H1 (cell line): Measurements from ENCODE around the gene MAGIX. TPM values are rescaled to one million over a fixed set of nuclear protein-coding genes. Genes with fewer than 3 reads are reported as not detected.

ENCODE experiments used
- CTCF ChIA-PET: fragments of 300-600 bp; sonication (Branson Sonifier 250); formaldehyde crosslinking; loops from one replicate; lab custom pipeline; 2021; ENCODE audit not compliant: partially characterized antibody; lab: Charles Lee
- POLR2A ChIA-PET: fragments of 300-600 bp; sonication (Branson Sonifier 250); formaldehyde crosslinking; loops from one replicate; lab custom pipeline; 2021; ENCODE audit warnings: inconsistent platforms; ENCODE audit not compliant: partially characterized antibody; lab: Charles Lee
- DNase-seq, 2 experiments: peaks; one replicate each; pipeline versions ENCODE4 v3.0.0 to v3.0.0-alpha.2; 2010 to 2022; ENCODE audit warnings: low spot score in 2 of 2, low read depth in 1 of 2, mixed read lengths in 1 of 2
- FAIRE-seq: peaks from 2 replicates; lab custom pipeline; 2011; peaks lifted over from hg19 to GRCh38; lab: Jason Lieb, UNC
- H2AFZ ChIP-seq: 2 replicates; pipeline ENCODE4 v1.8.1; 2012; ENCODE audit warnings: low read length, inconsistent platforms
- H2AK5ac ChIP-seq: 2 replicates; pipeline ENCODE4 v1.6.1; 2013; ENCODE audit warnings: low read depth, low read length
- H2BK120ac ChIP-seq: replicated peaks from 2 replicates; pipeline ENCODE3; 2013; ENCODE audit warnings: low read depth, low read length, inconsistent platforms
- H2BK12ac ChIP-seq: 2 replicates; pipeline ENCODE4 v1.6.1; 2013; ENCODE audit warnings: low read depth, low read length
- H2BK15ac ChIP-seq: 2 replicates; pipeline ENCODE4 v1.6.1; 2013; ENCODE audit warnings: low read length
- H2BK20ac ChIP-seq: 2 replicates; pipeline ENCODE4 v1.6.1; 2013; ENCODE audit warnings: low read length
- H2BK5ac ChIP-seq: 2 replicates; pipeline ENCODE4 v1.6.1; 2013; ENCODE audit warnings: low read depth, low read length
- H3K14ac ChIP-seq: 2 replicates; pipeline ENCODE4 v1.6.1; 2013; ENCODE audit warnings: inconsistent platforms; ENCODE audit not compliant: insufficient read length
- H3K18ac ChIP-seq: 2 replicates; pipeline ENCODE4 v1.6.1; 2013; ENCODE audit warnings: low read length; ENCODE audit errors: extremely low read depth
- H3K23ac ChIP-seq: 2 replicates; pipeline ENCODE4 v1.6.1; 2013; ENCODE audit warnings: inconsistent platforms; ENCODE audit not compliant: insufficient read length
- H3K23me2 ChIP-seq: 2 replicates; pipeline ENCODE4 v1.6.1; 2013; ENCODE audit warnings: low read depth, low read length
- H3K27ac ChIP-seq: 2 replicates; pipeline ENCODE4 v1.6.1; 2011; ENCODE audit warnings: low read depth, low read length, inconsistent platforms
- H3K27me3 ChIP-seq, 4 experiments: replicated peaks in 1 of 4; 1 replicate in 1 of 4; 2 replicates in 3 of 4; pipeline versions ENCODE4 v1.6.1 to v1.8.1; 2011 to 2013; ENCODE audit warnings: low read length in 3 of 4, mild to moderate bottlenecking in 3 of 4, inconsistent platforms in 2 of 4, mixed read lengths in 2 of 4, moderate library complexity in 1 of 4; ENCODE audit not compliant: control insufficient read depth in 3 of 4, insufficient read depth in 3 of 4; ENCODE audit errors: extremely low read depth in 1 of 4
- H3K36me3 ChIP-seq, 4 experiments: 2 replicates each; pipeline versions ENCODE4 v1.6.1 to v1.8.1; 2011 to 2013; ENCODE audit warnings: mild to moderate bottlenecking in 4 of 4, low read length in 3 of 4, moderate library complexity in 2 of 4, control low read depth in 1 of 4, inconsistent platforms in 1 of 4; ENCODE audit not compliant: insufficient read depth in 4 of 4, control insufficient read depth in 2 of 4
- H3K4ac ChIP-seq: replicated peaks from 2 replicates; pipeline ENCODE3; 2013; ENCODE audit warnings: low read length, low read depth, mixed read lengths, inconsistent platforms; ENCODE audit not compliant: insufficient read length
- H3K4me1 ChIP-seq, 4 experiments: replicated peaks in 1 of 4; 1 replicate in 1 of 4; 2 replicates in 3 of 4; pipeline versions ENCODE4 v1.6.1 to v1.8.1; 2011 to 2013; ENCODE audit warnings: low read length in 3 of 4, inconsistent platforms in 2 of 4, mixed read lengths in 1 of 4; ENCODE audit not compliant: insufficient read depth in 4 of 4, control insufficient read depth in 3 of 4
- H3K4me2 ChIP-seq, 2 experiments: 2 replicates each; pipeline versions ENCODE4 v1.6.1 to v1.8.1; 2011 to 2013; ENCODE audit warnings: low read depth in 2 of 2, low read length in 2 of 2, control low read depth in 1 of 2, inconsistent platforms in 1 of 2, mild to moderate bottlenecking in 1 of 2; ENCODE audit not compliant: insufficient read depth in 1 of 2
- H3K4me3 ChIP-seq, 4 experiments: fragments of 200-600, 300-600 bp in 1 of 4; sonication (generic), shearing (Covaris generic), sonication (Bioruptor Twin) in 1 of 4; 2 replicates each; pipeline versions ENCODE4 v1.5.1 to v1.8.1; 2011 to 2016; ENCODE audit warnings: low read length in 4 of 4, low read depth in 3 of 4, control low read depth in 2 of 4, inconsistent platforms in 2 of 4, mild to moderate bottlenecking in 2 of 4, mixed read lengths in 1 of 4, moderate library complexity in 1 of 4; ENCODE audit not compliant: insufficient read depth in 2 of 4; ENCODE audit errors: extremely low read depth in 1 of 4
- H3K56ac ChIP-seq: replicated peaks from 2 replicates; pipeline ENCODE3; 2013; ENCODE audit warnings: low read depth, mild to moderate bottlenecking, mixed read lengths, low read length, inconsistent platforms; ENCODE audit not compliant: insufficient read length
- H3K79me1 ChIP-seq: 2 replicates; pipeline ENCODE4 v1.6.1; 2013; ENCODE audit warnings: low read depth, low read length, control low read depth
- H3K79me2 ChIP-seq, 2 experiments: 2 replicates each; pipeline versions ENCODE4 v1.6.1 to v1.8.1; 2012 to 2013; ENCODE audit warnings: low read length in 2 of 2, mild to moderate bottlenecking in 2 of 2, inconsistent platforms in 1 of 2; ENCODE audit not compliant: insufficient read depth in 2 of 2, control insufficient read depth in 1 of 2
- H3K9ac ChIP-seq, 4 experiments: replicated peaks in 1 of 4; 1 replicate in 1 of 4; 2 replicates in 3 of 4; pipeline versions ENCODE4 v1.6.1 to v1.8.1; 2011 to 2013; ENCODE audit warnings: low read depth in 3 of 4, low read length in 3 of 4, control low read depth in 2 of 4, mild to moderate bottlenecking in 2 of 4, moderate library complexity in 2 of 4, inconsistent platforms in 1 of 4; ENCODE audit errors: extremely low read depth in 1 of 4
- H3K9me3 ChIP-seq, 2 experiments: 2 replicates each; pipeline versions ENCODE4 v1.6.1 to v1.8.1; 2012 to 2013; ENCODE audit warnings: mild to moderate bottlenecking in 2 of 2, moderate library complexity in 2 of 2, control low read depth in 1 of 2, inconsistent platforms in 1 of 2, low read depth in 1 of 2, low read length in 1 of 2, mixed read lengths in 1 of 2; ENCODE audit not compliant: insufficient read depth in 2 of 2
- H4K20me1 ChIP-seq, 2 experiments: replicated peaks in 1 of 2; 2 replicates each; pipeline versions ENCODE3 to v1.8.1; 2011 to 2013; ENCODE audit warnings: inconsistent platforms in 2 of 2, low read length in 2 of 2, mild to moderate bottlenecking in 1 of 2; ENCODE audit not compliant: insufficient read depth in 2 of 2, control insufficient read depth in 1 of 2
- H4K5ac ChIP-seq: 2 replicates; pipeline ENCODE4 v1.6.1; 2013; ENCODE audit warnings: low read length, low read depth, mixed read lengths, inconsistent platforms; ENCODE audit not compliant: insufficient read length
- H4K8ac ChIP-seq: 2 replicates; pipeline ENCODE4 v1.8.0; 2013; ENCODE audit warnings: mild to moderate bottlenecking, moderate library complexity, low read length, inconsistent platforms; ENCODE audit not compliant: insufficient read depth; ENCODE audit errors: extremely low read depth
- H4K91ac ChIP-seq: replicated peaks from 2 replicates; pipeline ENCODE3; 2013; ENCODE audit warnings: low read length, mixed read lengths, inconsistent platforms; ENCODE audit not compliant: insufficient read length
- RFX5 ChIP-seq: IDR thresholded peaks from 2 replicates; pipeline ENCODE4 v1.6.1; 2011; ENCODE audit warnings: low read depth, low read length, improper control_type of control experiment, borderline replicate concordance
- whole genome bisulfite sequencing, 2 experiments: shearing (Covaris generic) in 1 of 2; methylation state at CpG; one replicate each; pipeline versions ENCODE4 v1.1.6 to v1.1.7; 2013 to 2015; ENCODE audit warnings: low lambda C conversion rate in 2 of 2, mixed read lengths in 2 of 2, inconsistent platforms in 1 of 2, low coverage in 1 of 2, missing lambda C conversion rate in 1 of 2; ENCODE audit not compliant: insufficient replicate concordance in 2 of 2, insufficient coverage in 1 of 2, insufficient read length in 1 of 2; ENCODE audit errors: extremely low coverage in 1 of 2, missing lambda C conversion rate in 1 of 2; 5-methylcytosine and 5-hydroxymethylcytosine counted together
- polyA plus RNA-seq, 7 experiments: library from polyadenylated mRNA; depleted of rRNA in 3 of 7; stranded (reverse) in 5 of 7; unstranded in 2 of 7; fragments of >200 nt in 5 of 7; fragments of 200-250 nt in 2 of 7; gene quantifications; 1 replicate in 5 of 7; 2 replicates in 1 of 7; 4 replicates in 1 of 7; pipeline versions ENCODE4 v1.2.1 to v1.2.3, GENCODE V29; 2011 to 2013; ENCODE audit warnings: missing spikeins in 2 of 7, mixed read lengths in 2 of 7
- total RNA-seq: library from RNA; stranded (reverse); fragmentation: NEBNext Ultra II Directional; extraction: Animal tissue kit (Norgen Biotek cat#: 25700); gene quantifications from 2 replicates; pipeline ENCODE4 v1.2.1, GENCODE V29; 2021

The MAGIX gene
- total and polyA plus RNA-seq, 2 of the 8 experiments (the other 6 are each of a cell fraction or from before 2014, with no cell fraction given), result 0.37 to 1.1 TPM

DNA sequence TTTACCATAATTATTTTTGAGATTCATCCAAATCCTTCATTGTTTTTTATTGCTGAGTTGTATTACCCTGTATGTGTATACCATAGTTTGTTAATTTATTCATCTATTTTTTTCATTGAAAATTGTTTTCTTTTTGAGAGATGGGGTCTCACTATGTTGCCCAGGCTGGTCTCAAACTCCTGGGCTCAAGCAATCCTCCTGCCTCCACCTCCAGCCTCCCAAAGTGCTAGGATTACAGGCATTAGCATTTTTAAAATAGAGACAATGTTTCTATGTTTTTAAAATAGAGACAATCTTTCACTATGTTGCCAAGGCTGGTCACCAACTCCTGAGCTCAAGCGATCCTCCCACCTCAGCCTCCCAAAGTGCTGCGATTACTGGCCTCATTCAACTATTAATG, 1.6 kb upstream of the MAGIX start:
- FAIRE-seq (no peak), DNase-seq (no peak)
- no peak overlapping the region for H4K8ac ChIP-seq
- H3K56ac ChIP-seq, result no peak overlapping the region
- 100% methylated on average over 2 of the region's 2 CpGs; no CpG with 5 or more reads in 1 of the 2 experiments for WGBS, 2 experiments
- ChIA-PET CTCF (interaction anchor here (0.6 to 1.6 kb wide), 2 partner anchors 19 to 28 kb away, joined by 3 to 5 read pairs; no protein-coding TSS in a partner anchor), POLR2A (no interaction called here)
- no peak overlapping the region for H3K4me2 ChIP-seq
- H3K79me1 ChIP-seq, result no peaks in the 10 kb centered on the region
- H4K5ac ChIP-seq, result no peak overlapping the region
- H2BK15ac ChIP-seq, result no peak overlapping the region
- no peak overlapping the region for H3K4me3 ChIP-seq
- no peak overlapping the region for H2BK5ac ChIP-seq
- H3K18ac ChIP-seq, result no peak overlapping the region
- H3K9ac ChIP-seq, result no peak overlapping the region
- H2BK20ac ChIP-seq, result no peak overlapping the region
- H3K14ac ChIP-seq, result no peak overlapping the region
- H4K20me1 ChIP-seq, result no peaks in the 10 kb centered on the region
- no peak overlapping the region for H3K4ac ChIP-seq
- H3K27me3 ChIP-seq, result peaks cover 1 to 11% (median 8%) of the 10 kb centered on the region in 4 experiments; a peak in 6 of 7 replicates
- no peak overlapping the region for H4K91ac ChIP-seq
- no peak overlapping the region for H2BK12ac ChIP-seq
- H3K27ac ChIP-seq, result no peak overlapping the region
- H3K9me3 ChIP-seq, result no peaks in the 10 kb centered on the region
- H2BK120ac ChIP-seq, result no peak overlapping the region
- H3K23me2 ChIP-seq, result peaks cover 4% of the 10 kb centered on the region; the same call in 1 of the 2 replicates
- no peak overlapping the region for H2AFZ ChIP-seq
- no peaks in the 10 kb centered on the region for H3K79me2 ChIP-seq
- no peak overlapping the region for H2AK5ac ChIP-seq
- peaks cover 0 to 4% (median under 1%) of the 10 kb centered on the region in 4 experiments; a peak in 1 of 7 replicates for H3K4me1 ChIP-seq
- no peak overlapping the region for H3K23ac ChIP-seq
- no peaks in the 10 kb centered on the region for H3K36me3 ChIP-seq
- TF ChIP-seq RFX5, result no peak
